ENCODE measurements around the gene DYNLT4. TPM values are rescaled to one million over a fixed set of nuclear protein-coding genes. Genes with fewer than 3 reads are reported as not detected.

Gene DYNLT4
- total and polyA plus RNA-seq, 2 of the 13 experiments (the other 11 are each of a cell fraction or from before 2014, with no cell fraction given), result 0.77 TPM; not detected in 1

DNA sequence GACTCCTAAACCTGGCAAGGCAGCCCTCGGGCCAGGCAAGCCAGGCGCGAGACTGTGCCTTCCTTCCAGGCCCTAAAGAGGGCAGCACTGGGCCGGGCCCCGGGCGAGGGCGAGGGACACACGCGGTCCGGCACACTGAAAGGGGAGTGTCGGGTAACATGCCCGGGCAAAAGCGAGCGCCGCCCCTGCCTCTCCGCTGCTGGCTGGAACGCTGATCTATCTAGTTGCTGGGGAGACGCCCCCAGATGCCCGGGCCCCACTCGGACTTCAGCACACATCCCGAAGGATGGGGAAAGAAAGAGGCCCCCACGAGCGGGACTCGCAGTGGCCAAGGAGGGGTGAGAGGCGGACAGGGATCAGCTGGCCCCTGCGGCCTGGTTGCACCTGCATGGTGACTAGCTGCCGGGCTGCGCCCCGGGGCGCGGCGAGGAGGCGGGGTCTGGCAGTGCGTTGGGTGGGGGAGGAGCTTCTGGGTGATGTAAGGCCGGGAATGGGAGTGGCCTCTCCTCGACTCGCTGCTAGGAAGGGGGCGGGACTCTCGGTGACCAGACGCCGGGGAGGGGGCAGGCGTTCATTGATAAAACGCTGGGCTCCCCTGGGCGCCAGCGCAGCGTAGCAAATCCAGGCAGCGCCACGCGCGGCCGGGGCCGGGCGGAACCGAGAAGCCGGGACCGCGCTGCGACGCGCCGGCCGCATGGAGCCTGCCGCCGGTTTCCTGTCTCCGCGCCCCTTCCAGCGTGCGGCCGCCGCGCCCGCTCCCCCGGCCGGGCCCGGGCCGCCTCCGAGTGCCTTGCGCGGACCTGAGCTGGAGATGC, 7.2 kb downstream of the DYNLT4 start, which contains the start of gene PLK3 (continued):
- TF ChIP-seq ZNF484 (CRISPR knock-in tag; IDR thresholded peaks at IDR 0.05; ENCODE audit: borderline replicate concordance, low read depth), result no peak
- TF ChIP-seq ZBTB42 (CRISPR knock-in tag; IDR thresholded peaks at IDR 0.05), result peak; percentile 27; the same call in 1 of the 2 replicates
- peak; percentile 64; the same call in 1 of the 2 replicates for TF ChIP-seq ZSCAN25 (CRISPR knock-in tag; IDR thresholded peaks at IDR 0.05)
- peak; percentile 90 for TF ChIP-seq PHF8 (CRISPR knock-in tag; IDR thresholded peaks at IDR 0.05)
- no peak for TF ChIP-seq ZNF567 (CRISPR knock-in tag; IDR thresholded peaks at IDR 0.05; ENCODE audit: borderline replicate concordance)
- peak; percentile 14; the same call in 1 of the 2 replicates for TF ChIP-seq FLYWCH1 (CRISPR knock-in tag; IDR thresholded peaks at IDR 0.05)
- TF ChIP-seq, protein P1, sequence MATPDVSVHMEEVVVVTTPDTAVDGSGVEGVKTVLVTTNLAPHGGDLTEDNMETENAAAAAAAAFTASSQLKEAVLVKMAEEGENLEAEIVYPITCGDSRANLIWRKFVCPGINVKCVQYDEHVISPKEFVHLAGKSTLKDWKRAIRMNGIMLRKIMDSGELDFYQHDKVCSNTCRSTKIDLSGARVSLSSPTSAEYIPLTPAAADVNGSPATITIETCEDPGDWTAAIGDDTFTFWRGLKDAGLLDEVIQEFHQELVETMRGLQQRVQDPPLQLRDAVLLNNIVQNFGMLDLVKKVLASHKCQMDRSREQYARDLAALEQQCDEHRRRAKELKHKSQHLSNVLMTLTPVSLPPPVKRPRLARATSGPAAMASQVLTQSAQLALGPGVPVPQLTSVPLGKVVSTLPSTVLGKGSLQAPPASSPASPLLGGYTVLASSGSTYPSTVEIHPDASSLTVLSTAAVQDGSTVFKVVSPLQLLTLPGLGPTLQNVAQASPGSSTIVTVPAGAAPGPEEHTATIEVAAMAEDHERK (CRISPR knock-in tag; IDR thresholded peaks at IDR 0.05; ENCODE audit: low read depth), result no peak; the same call in 1 of the 2 replicates
- no peak for TF ChIP-seq SNRNP70 (IDR thresholded peaks at IDR 0.05; ENCODE audit: low read depth, low read length)
- TF ChIP-seq, protein P2, sequence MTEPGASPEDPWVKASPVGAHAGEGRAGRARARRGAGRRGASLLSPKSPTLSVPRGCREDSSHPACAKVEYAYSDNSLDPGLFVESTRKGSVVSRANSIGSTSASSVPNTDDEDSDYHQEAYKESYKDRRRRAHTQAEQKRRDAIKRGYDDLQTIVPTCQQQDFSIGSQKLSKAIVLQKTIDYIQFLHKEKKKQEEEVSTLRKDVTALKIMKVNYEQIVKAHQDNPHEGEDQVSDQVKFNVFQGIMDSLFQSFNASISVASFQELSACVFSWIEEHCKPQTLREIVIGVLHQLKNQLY (CRISPR knock-in tag; IDR thresholded peaks at IDR 0.05), result no peak
- 0 out of 2 replicates have a peak, but pooled peaks have one; percentile 63 for TF ChIP-seq GTF2F1 (IDR thresholded peaks at IDR 0.05; ENCODE audit: low read length)
- no peak; the same call in 1 of the 2 replicates for TF ChIP-seq KLF15 (CRISPR knock-in tag; IDR thresholded peaks at IDR 0.05; ENCODE audit: borderline replicate concordance)
- TF ChIP-seq SMARCC2 (IDR thresholded peaks at IDR 0.05), result no peak
- no peak for TF ChIP-seq ATM (IDR thresholded peaks at IDR 0.05; ENCODE audit: borderline replicate concordance)
- TF ChIP-seq, protein P3, sequence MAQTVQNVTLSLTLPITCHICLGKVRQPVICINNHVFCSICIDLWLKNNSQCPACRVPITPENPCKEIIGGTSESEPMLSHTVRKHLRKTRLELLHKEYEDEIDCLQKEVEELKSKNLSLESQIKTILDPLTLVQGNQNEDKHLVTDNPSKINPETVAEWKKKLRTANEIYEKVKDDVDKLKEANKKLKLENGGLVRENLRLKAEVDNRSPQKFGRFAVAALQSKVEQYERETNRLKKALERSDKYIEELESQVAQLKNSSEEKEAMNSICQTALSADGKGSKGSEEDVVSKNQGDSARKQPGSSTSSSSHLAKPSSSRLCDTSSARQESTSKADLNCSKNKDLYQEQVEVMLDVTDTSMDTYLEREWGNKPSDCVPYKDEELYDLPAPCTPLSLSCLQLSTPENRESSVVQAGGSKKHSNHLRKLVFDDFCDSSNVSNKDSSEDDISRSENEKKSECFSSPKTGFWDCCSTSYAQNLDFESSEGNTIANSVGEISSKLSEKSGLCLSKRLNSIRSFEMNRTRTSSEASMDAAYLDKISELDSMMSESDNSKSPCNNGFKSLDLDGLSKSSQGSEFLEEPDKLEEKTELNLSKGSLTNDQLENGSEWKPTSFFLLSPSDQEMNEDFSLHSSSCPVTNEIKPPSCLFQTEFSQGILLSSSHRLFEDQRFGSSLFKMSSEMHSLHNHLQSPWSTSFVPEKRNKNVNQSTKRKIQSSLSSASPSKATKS (CRISPR knock-in tag; IDR thresholded peaks at IDR 0.05), result no peak; the same call in 1 of the 2 replicates
- TF ChIP-seq ZNF552 (CRISPR knock-in tag; IDR thresholded peaks at IDR 0.05; ENCODE audit: borderline replicate concordance), result peak; percentile 86; the same call in 1 of the 2 replicates
- no peak for TF ChIP-seq THYN1 (CRISPR knock-in tag; IDR thresholded peaks at IDR 0.05; ENCODE audit: borderline replicate concordance, low read depth)
- peak; percentile 57; the same call in 1 of the 2 replicates for TF ChIP-seq ZNF775 (CRISPR knock-in tag; IDR thresholded peaks at IDR 0.05; ENCODE audit: borderline replicate concordance)
- no peak for TF ChIP-seq WIZ (CRISPR knock-in tag; IDR thresholded peaks at IDR 0.05)
- TF ChIP-seq ZNF143 (CRISPR knock-in tag; IDR thresholded peaks at IDR 0.05), result peak; percentile 55; the same call in 1 of the 2 replicates
- TF ChIP-seq, protein P4, sequence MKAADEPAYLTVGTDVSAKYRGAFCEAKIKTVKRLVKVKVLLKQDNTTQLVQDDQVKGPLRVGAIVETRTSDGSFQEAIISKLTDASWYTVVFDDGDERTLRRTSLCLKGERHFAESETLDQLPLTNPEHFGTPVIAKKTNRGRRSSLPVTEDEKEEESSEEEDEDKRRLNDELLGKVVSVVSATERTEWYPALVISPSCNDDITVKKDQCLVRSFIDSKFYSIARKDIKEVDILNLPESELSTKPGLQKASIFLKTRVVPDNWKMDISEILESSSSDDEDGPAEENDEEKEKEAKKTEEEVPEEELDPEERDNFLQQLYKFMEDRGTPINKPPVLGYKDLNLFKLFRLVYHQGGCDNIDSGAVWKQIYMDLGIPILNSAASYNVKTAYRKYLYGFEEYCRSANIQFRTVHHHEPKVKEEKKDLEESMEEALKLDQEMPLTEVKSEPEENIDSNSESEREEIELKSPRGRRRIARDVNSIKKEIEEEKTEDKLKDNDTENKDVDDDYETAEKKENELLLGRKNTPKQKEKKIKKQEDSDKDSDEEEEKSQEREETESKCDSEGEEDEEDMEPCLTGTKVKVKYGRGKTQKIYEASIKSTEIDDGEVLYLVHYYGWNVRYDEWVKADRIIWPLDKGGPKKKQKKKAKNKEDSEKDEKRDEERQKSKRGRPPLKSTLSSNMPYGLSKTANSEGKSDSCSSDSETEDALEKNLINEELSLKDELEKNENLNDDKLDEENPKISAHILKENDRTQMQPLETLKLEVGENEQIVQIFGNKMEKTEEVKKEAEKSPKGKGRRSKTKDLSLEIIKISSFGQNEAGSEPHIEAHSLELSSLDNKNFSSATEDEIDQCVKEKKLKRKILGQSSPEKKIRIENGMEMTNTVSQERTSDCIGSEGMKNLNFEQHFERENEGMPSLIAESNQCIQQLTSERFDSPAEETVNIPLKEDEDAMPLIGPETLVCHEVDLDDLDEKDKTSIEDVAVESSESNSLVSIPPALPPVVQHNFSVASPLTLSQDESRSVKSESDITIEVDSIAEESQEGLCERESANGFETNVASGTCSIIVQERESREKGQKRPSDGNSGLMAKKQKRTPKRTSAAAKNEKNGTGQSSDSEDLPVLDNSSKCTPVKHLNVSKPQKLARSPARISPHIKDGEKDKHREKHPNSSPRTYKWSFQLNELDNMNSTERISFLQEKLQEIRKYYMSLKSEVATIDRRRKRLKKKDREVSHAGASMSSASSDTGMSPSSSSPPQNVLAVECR (CRISPR knock-in tag; IDR thresholded peaks at IDR 0.05; ENCODE audit: borderline replicate concordance), result peak; percentile 86; the same call in 1 of the 2 replicates
- no peak for TF ChIP-seq TEAD2 (CRISPR knock-in tag; IDR thresholded peaks at IDR 0.05)
